ENCODE data around the gene NRN1L.
"Not testable (repeated sequence)": the region's sequence is repeated elsewhere in the genome, so short reads cannot be mapped to it uniquely, and the experiment has no call there.

The NRN1L gene

GRCh38 chr16:67884684-67885083 is at the start of gene NRN1L:
Gene NRN1L, plus strand, starts transcription at chr16:67884885. Its CDS starts 19 bp downstream, at chr16:67884904.
- DNase-seq: no peak

DNA sequence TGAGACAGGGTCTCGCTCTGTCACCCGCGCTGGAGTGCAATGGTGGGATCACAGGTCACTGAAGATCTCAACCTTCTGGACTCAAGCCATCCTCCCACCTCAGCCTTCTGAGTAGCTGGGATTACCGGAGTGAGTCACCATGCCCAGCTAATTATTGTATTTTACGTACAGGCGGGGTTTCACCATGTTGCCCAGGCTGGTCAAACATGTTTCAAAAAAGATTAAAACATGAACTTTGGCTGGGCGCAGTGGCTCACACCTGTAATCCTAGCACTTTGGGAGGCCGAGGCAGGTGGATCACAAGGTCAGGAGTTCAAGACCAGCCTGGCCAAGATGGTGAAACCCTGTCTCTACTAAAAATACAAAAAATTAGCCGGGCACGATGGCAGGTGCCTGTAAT is 47.5 kb upstream of the NRN1L start:
- DNase-seq: not testable (repeated sequence)

DNA sequence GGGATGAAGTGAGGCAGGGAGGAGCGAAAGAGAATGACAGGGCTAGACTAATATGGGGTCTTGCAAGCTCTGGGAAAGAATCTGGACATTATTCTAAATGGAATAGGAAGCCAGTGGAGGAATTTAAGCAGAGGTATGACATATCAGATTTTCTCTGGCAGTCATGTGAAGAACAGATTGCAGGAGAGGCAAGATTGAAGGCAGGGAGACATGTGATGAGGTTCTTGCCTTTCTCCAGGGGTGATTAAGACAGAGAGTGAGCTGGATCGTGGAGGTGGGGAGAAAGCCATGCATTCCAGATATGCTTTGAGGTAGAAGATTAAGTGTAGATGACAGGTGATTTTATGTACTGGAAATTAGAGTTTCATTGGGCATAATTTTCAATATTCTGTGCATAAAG is 46.9 kb upstream of the NRN1L start:
- no peak for DNase-seq

- no peak for DNase-seq
Measured at GRCh38 chr16:67841198-67841815, 43.4 kb upstream of the NRN1L start.

DNA sequence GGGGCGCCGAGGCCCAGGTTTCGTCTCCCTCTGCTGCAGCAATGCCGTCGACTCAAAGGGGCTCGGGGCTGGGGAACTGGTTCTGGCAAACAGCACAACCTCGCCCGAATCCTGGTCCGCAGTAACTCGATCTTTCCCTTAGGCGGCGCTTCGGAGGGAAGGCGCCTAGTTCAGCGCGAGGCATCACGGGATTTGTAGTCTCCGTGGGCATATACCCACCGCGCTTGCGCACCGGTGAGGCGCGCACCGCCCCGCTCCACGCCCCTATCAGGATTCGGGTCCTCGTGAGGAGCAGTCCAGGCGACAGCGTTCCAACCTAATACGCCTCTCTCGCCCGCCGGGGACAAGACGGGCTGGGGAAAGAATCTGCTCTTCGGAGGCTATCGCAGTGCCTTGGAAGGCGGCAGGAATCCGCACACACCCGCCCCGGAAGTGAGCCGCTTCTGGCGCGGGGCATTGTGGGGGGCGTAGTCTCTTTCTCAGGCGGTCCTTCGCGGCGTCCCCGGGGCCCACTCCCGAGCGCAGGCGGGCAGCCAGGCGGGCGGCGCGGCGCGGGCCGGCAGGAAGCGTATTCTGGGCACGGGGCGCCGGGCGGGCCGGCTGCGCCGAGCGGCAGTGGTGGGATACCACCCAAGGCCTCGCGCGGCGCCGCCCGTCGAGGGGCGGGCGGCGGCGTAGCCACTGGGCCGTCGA is 42.7 kb upstream of the NRN1L start, which contains the start of gene THAP11:
THAP11 (plus strand) TSS at position 505 of the 693 bp plus-strand sequence. CDS start 235 bp downstream, outside the sequence.
- peak; percentile 92 for DNase-seq

DNA sequence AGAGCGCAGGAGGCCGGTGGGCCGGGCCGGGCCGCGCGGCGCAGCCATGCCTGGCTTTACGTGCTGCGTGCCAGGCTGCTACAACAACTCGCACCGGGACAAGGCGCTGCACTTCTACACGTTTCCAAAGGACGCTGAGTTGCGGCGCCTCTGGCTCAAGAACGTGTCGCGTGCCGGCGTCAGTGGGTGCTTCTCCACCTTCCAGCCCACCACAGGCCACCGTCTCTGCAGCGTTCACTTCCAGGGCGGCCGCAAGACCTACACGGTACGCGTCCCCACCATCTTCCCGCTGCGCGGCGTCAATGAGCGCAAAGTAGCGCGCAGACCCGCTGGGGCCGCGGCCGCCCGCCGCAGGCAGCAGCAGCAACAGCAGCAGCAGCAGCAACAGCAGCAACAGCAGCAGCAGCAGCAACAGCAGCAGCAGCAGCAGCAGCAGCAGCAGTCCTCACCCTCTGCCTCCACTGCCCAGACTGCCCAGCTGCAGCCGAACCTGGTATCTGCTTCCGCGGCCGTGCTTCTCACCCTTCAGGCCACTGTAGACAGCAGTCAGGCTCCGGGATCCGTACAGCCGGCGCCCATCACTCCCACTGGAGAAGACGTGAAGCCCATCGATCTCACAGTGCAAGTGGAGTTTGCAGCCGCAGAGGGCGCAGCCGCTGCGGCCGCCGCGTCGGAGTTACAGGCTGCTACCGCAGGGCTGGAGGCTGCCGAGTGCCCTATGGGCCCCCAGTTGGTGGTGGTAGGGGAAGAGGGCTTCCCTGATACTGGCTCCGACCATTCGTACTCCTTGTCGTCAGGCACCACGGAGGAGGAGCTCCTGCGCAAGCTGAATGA is 42.0 kb upstream of the NRN1L start:
- peak; percentile 36 for DNase-seq

DNA sequence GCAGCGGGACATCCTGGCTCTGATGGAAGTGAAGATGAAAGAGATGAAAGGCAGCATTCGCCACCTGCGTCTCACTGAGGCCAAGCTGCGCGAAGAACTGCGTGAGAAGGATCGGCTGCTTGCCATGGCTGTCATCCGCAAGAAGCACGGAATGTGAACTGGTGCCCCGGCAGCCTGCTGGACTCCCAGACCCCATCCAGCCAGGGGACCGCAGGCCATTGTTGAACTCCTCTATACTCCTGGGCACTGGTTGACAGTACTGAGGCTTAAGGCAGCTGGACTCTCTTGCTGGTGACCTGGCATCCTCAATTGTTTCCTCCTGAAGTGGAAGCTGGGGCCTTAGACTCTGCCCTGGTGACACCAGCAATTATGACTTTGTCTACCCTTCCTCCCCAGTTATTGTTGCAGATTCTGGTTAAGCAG is 41.3 kb upstream of the NRN1L start:
- no peak for DNase-seq

GRCh38 chr16:67844497-67844896 is 40.2 kb upstream of the NRN1L start:
- DNase-seq: no peak

DNA sequence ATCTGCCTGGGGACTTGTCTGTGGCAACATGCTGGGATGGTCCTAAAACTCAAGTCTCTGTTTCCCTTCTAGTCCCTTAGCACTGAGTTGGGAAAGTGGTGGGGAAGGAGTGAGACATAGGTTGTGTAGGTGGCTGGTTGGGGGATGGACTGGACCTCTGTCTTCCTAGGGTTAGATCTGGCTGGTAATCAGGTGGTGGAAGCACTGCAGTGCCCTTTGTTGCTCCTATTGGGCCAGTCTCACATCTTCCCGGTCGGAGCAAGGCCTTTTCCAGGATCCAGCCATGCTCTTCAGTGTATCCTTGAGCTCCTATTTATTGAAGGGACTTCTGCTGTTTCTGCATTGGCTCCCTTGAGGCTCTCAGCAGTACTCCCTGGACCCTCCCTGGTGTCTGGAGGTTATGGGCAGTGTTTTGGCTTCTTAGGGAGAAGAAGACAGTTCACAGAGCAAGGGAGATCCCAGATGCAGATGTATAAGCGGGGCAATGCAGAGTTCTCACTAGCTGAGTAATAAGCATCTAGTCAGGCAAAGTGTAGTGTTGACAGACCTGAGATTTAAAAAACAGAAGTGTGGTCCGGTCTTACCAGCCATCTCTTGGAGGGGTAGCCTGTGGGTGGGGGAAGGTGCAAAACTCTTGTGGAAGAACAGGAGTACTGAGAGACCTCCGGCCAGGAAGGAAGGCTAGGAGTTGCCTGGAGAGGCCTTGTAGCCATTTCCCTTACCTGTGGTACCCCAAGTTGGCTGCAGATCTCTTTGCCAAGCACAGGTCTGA is 39.2 kb upstream of the NRN1L start:
- DNase-seq: no peak

GRCh38 chr16:67846063-67846319 is 38.7 kb upstream of the NRN1L start:
- no peak for DNase-seq

GRCh38 chr16:67846320-67847063 is 38.2 kb upstream of the NRN1L start, which contains the start of gene NUTF2:
Gene NUTF2, plus strand, starts transcription at chr16:67846933. Its CDS starts 18,198 bp downstream, at chr16:67865131.
- DNase-seq: peak; percentile 94

- DNase-seq: no peak
Measured at GRCh38 chr16:67847064-67847861, 37.4 kb upstream of the NRN1L start, which contains the start of gene CENPT. Gene CENPT, minus strand, starts transcription at chr16:67847693. Its CDS starts 13,834 bp downstream, at chr16:67833859.

DNA sequence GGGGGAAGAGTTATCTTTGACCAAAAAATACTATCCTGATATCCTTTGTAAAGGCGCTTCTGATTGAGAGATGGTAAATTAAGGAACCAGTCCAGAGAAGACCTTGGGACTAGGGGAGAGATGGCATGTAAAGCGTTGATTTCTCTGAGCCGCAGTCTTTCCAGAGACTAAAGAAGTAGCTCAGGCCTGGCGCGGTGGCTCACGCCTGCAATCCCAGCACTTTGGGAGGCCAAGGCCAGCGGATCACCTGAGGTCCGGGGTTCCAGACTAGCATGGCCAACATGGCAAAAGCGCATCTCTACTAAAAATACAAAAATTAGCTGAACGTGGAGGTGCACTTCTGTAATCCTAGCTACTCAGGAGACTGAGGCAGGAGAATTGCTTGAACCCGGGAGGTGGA is 36.6 kb upstream of the NRN1L start:
- DNase-seq: no peak

DNA sequence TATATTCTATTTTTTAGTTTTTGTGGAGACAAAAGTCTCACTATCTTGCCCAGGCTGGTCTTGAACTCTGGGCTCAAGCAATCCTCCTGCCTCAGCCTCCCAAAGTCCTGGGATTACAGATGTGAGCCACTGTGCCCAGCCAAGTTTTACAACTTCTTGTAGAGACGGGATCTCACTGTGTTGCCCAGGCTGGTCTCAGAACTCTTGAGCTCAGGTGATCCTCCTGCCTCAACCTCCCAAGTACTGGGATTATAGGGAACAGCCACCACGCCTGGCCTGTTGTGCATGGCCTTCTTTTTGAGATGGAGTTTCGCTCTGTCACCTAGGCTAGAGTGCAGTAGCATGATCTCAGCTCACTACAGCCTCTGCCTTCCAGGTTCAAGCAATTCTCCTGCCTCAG is 31.0 kb upstream of the NRN1L start:
- DNase-seq: no peak

GRCh38 chr16:67855789-67856188 is 28.9 kb upstream of the NRN1L start:
- no peak for DNase-seq

GRCh38 chr16:67856927-67857546 is 27.6 kb upstream of the NRN1L start:
- DNase-seq: no peak

DNA sequence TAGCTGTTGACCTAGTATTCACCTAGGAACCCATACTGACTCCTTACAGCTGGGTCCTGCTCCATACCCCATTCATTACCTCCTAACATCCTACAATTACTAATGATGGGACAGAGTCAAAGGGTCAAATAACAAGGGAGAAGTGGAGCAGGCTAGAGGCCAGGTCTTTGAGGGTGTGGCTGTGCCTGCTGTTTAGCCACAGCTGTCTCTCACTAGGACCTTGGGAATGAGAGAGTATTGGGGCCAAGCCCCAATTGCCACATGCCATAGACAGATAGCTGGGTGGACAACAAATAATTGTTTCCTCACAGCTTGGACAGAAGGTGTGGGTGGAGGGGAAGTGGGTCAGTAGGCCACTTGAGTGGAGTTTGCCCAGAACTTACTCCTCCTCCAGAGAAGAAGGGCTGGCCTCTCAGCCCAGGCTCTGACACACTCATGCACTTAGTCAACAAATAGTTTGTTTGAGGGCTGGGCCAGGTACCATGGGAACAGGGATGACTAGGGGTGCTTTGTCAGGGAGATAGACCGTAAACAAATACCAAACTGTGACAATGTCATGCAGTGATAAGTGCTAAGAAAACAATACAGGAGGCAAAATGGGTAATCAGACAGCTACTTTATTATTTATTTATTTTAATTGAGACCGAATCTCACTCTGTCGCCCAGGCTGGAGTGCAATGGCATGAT is 27.0 kb upstream of the NRN1L start:
- no peak for DNase-seq

GRCh38 chr16:67858500-67858899 is 26.2 kb upstream of the NRN1L start:
- DNase-seq: no peak

DNA sequence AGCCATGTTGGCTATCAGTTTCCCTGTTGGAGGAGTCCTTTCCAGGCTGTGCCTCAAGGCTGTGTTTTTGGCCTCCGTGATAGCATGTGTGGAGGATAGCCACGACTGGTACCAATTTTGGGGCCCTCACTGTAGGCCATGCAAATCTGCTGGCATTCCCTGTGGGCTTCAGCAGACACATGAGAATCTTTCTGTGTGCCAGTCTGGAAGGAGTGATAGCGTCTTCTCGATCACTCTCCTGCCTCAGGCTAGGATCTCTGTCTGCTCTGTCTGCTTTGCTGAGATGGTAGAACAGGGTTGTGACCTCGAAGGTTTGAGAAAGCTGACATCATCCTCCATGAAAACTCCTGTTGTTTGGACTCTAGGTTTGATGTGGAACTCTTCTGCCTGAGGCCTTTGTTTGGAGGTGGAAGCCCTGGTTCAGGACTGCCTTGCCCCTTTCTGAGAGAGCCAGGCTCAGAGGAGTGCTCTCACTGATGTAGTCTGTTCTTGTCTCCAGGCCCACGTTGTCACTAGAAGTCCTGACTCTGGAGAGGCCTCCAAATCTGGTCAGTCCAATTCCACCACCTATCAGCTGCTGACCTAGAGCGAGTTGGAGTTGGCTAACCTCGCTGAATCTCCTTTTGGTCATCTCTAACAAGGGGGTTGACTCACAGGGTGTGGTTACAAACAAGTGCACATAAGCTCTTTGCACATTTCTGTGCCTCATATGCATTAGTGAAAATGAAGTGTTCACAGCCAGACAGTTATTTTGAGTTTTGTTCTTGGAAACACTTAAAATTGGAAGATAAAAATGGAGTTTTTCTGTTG is 23.9 kb upstream of the NRN1L start:
- no peak for DNase-seq

Measured in activated T-cell treated with anti-CD3 and anti-CD28 coated beads for 4 hours (primary cell).